OCI-LY1 (cell line): ENCODE measurements around the gene ZFYVE28.

Experiments
- H2AFZ ChIP-seq: fragments of 200-600 bp; sonication (generic), shearing (Covaris generic); 2 replicates; pipeline ENCODE4 v1.6.0; 2014; ENCODE audit warnings: antibody characterized with exemption, mild to moderate bottlenecking, low read length
- H3F3A ChIP-seq: fragments of 200-600 bp; sonication (generic), shearing (Covaris generic); 2 replicates; pipeline ENCODE4 v1.6.0; 2014; ENCODE audit warnings: mild to moderate bottlenecking, antibody characterized with exemption, low read length, moderate library complexity; ENCODE audit not compliant: insufficient read depth
- H3K27ac ChIP-seq: fragments of 200-600 bp; sonication (generic); 2 replicates; pipeline ENCODE4 v1.5.1; 2014; ENCODE audit warnings: low read length, mixed run types, mild to moderate bottlenecking, low read depth; ENCODE audit not compliant: poor library complexity, severe bottlenecking
- H3K27me3 ChIP-seq: fragments of 200-600 bp; sonication (generic); 2 replicates; pipeline ENCODE4 v1.6.0; 2014; ENCODE audit warnings: antibody characterized with exemption, mild to moderate bottlenecking, low read length, moderate library complexity; ENCODE audit not compliant: insufficient read depth
- H3K36me3 ChIP-seq: fragments of 200-600 bp; sonication (generic); 2 replicates; pipeline ENCODE4 v1.6.1; 2014; ENCODE audit warnings: mild to moderate bottlenecking, antibody characterized with exemption, low read length, moderate library complexity, mixed read lengths; ENCODE audit not compliant: insufficient read depth
- H3K4me1 ChIP-seq: fragments of 200-600 bp; sonication (generic); 2 replicates; pipeline ENCODE4 v1.5.1; 2014; ENCODE audit warnings: mild to moderate bottlenecking, low read length, moderate library complexity; ENCODE audit not compliant: insufficient read depth, severe bottlenecking
- H3K4me2 ChIP-seq: fragments of 200-600 bp; sonication (generic), shearing (Covaris generic); 2 replicates; pipeline ENCODE4 v1.6.1; 2014; ENCODE audit warnings: low read length
- H3K4me3 ChIP-seq: fragments of 200-600 bp; sonication (generic); 2 replicates; pipeline ENCODE4 v1.5.1; 2014; ENCODE audit warnings: low read length, low read depth, mild to moderate bottlenecking, mixed read lengths; ENCODE audit not compliant: poor library complexity, severe bottlenecking
- H3K79me2 ChIP-seq: fragments of 200-600 bp; shearing (Covaris generic); 2 replicates; pipeline ENCODE4 v1.6.1; 2016; ENCODE audit warnings: mixed run types, low read length, mixed read lengths; ENCODE audit not compliant: insufficient read depth
- H3K9ac ChIP-seq: fragments of 200-600 bp; sonication (generic), shearing (Covaris generic); 2 replicates; pipeline ENCODE4 v1.6.1; 2014; ENCODE audit warnings: mild to moderate bottlenecking, low read length, mixed read lengths
- H3K9me2 ChIP-seq: fragments of 200-600 bp; sonication (generic), shearing (Covaris generic); 2 replicates; pipeline ENCODE4 v1.6.1; 2014; ENCODE audit warnings: low read depth, mild to moderate bottlenecking, low read length, mixed read lengths
- H3K9me3 ChIP-seq: fragments of 200-600 bp; shearing (Covaris generic); 2 replicates; pipeline ENCODE4 v1.6.1; 2014; ENCODE audit warnings: low read length, mixed read lengths
- H4K20me1 ChIP-seq: fragments of 200-600 bp; sonication (generic), shearing (Covaris generic); 2 replicates; pipeline ENCODE4 v1.6.0; 2016; ENCODE audit warnings: mild to moderate bottlenecking, low read length; ENCODE audit not compliant: insufficient read depth
- EZH2 ChIP-seq: fragments of 200-600 bp; sonication (generic), shearing (Covaris generic); IDR thresholded peaks from 2 replicates; pipeline ENCODE4 v1.8.0; 2017; ENCODE audit warnings: borderline replicate concordance, mixed run types, mild to moderate bottlenecking, antibody characterized with exemption, low read length, moderate library complexity, mixed read lengths
- TF ChIP-seq, protein P1 (sequence below): fragments of 200-600 bp; sonication (generic), shearing (Covaris generic); IDR thresholded peaks from 2 replicates; pipeline ENCODE4 v1.5.1; 2017; ENCODE audit warnings: mild to moderate bottlenecking, antibody characterized with exemption, low read length, moderate library complexity, mixed read lengths

Gene ZFYVE28

DNA sequence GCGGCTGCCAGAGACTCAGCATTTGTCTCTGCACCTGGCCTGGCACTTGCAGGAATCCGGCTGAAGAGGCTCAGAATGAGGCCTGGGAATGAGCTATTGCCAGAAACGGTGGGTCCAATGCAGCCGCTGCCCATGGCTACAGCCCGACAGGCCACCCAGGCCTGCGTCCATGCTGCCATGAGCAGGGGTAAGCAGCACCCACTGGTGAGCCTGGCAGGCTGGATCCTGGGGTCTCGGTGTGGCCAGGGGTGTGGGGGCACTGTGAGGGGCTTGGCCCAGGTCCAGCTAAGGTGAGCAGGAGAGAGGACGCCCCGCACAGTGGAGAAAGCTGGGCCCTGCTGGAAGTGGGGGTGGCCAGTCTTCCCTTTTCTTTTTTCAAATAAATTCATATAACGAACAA, 96.2 kb downstream of the ZFYVE28 start:
- no peaks in the 10 kb centered on the region for H4K20me1 ChIP-seq
- TF ChIP-seq, protein P1, sequence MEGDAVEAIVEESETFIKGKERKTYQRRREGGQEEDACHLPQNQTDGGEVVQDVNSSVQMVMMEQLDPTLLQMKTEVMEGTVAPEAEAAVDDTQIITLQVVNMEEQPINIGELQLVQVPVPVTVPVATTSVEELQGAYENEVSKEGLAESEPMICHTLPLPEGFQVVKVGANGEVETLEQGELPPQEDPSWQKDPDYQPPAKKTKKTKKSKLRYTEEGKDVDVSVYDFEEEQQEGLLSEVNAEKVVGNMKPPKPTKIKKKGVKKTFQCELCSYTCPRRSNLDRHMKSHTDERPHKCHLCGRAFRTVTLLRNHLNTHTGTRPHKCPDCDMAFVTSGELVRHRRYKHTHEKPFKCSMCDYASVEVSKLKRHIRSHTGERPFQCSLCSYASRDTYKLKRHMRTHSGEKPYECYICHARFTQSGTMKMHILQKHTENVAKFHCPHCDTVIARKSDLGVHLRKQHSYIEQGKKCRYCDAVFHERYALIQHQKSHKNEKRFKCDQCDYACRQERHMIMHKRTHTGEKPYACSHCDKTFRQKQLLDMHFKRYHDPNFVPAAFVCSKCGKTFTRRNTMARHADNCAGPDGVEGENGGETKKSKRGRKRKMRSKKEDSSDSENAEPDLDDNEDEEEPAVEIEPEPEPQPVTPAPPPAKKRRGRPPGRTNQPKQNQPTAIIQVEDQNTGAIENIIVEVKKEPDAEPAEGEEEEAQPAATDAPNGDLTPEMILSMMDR, result no peak
- no peak for TF ChIP-seq EZH2
- H3K9me2 ChIP-seq, result no peaks in the 10 kb centered on the region
- H3K79me2 ChIP-seq, result no peaks in the 10 kb centered on the region
- no peaks in the 10 kb centered on the region; the same call in 1 of the 2 replicates for H3K36me3 ChIP-seq
- H3K9me3 ChIP-seq, result no peaks in the 10 kb centered on the region
- no peak overlapping the region for H3K27ac ChIP-seq
- no peak overlapping the region for H3K4me3 ChIP-seq
- no peaks in the 10 kb centered on the region for H3K4me1 ChIP-seq
- no peak overlapping the region for H3K9ac ChIP-seq
- H3F3A ChIP-seq, result no peaks in the 10 kb centered on the region
- H3K4me2 ChIP-seq, result no peak overlapping the region
- no peak overlapping the region for H2AFZ ChIP-seq
- H3K27me3 ChIP-seq, result no peaks in the 10 kb centered on the region

DNA sequence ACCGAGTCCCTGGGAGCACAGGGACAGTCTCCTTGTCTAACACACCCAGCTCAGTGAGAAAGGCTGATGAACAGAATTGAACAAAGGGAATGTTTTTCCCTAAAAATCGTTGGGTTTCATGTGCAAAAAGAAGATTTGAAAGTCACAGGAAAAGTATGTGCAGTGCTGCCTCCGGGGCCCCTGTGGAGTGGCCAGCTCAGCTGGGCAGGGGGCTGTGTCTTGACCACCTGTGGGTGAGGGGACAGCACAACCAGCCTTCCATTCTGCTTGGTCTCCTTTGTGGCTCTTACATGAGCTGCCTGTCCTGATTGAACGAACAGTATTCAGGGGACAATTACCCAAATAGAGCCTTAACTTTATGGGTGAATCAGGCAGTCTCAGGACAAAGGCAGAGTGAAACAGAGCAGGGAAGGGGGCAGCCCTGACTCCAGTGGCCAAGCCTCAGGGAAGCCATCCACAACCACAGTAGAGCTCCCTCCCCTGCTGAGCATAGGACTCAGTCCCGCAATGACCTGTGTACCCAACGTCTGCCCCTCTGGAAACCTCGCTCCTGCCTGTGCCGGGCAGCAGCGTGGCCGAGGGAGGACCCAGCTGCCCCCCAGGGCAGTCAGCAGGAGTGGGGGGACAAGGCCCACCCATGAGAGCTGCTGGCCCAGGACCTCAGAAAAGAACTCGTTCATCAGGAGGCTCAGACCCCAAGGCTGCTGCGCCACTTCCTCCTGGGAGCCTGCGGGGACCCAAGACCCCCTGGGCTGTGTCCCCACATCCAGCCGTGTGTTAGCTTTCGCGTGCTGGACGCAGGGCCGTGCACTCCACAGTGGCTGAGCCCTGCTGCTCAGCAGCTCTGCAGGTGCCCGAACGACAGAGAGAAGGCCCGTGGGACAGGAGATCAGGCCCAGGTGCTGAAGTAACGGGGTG, 96.9 kb downstream of the ZFYVE28 start:
- Histone ChIP-seq H3K36me3 (no peaks in the 10 kb centered on the region; the same call in 1 of the 2 replicates), H3K4me1 (no peaks in the 10 kb centered on the region), H3K9ac (no peak overlapping the region), H3K9me2 (no peaks in the 10 kb centered on the region), H3K79me2 (no peaks in the 10 kb centered on the region), H4K20me1 (no peaks in the 10 kb centered on the region), H3F3A (no peaks in the 10 kb centered on the region), H3K27me3 (no peaks in the 10 kb centered on the region), H3K4me2 (no peak overlapping the region), H3K4me3 (no peak overlapping the region), H3K27ac (no peak overlapping the region), H2AFZ (no peak overlapping the region), H3K9me3 (no peaks in the 10 kb centered on the region)
- TF ChIP-seq EZH2, result no peak
- TF ChIP-seq, protein P1, result no peak

DNA sequence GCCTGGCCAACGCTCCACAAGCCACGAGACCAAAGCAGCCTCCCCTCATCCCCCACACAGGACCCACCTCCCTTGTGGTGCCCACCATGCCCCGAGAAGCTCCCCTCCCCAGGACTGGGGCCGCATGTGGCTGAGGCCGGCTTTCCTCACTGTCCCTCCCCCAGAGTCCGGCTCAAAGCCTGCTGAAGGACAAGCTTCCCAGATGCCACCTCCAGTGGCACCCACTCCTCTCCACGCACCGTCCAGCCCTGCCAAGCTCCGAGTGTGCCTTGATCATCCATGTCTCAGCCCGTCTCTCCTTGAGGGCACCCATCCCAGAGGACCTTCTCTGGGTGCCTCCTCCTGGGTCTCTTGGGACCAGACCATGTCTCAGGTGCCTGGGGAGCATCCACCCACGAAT, 97.7 kb downstream of the ZFYVE28 start:
- Histone ChIP-seq H2AFZ (no peak overlapping the region), H3F3A (no peaks in the 10 kb centered on the region), H3K9me3 (no peaks in the 10 kb centered on the region), H3K4me3 (no peak overlapping the region), H3K9ac (no peak overlapping the region), H3K36me3 (no peaks in the 10 kb centered on the region), H3K4me2 (no peak overlapping the region), H3K9me2 (no peaks in the 10 kb centered on the region), H3K79me2 (no peaks in the 10 kb centered on the region), H4K20me1 (no peaks in the 10 kb centered on the region), H3K27me3 (no peaks in the 10 kb centered on the region), H3K4me1 (no peaks in the 10 kb centered on the region), H3K27ac (no peak overlapping the region)
- no peak for TF ChIP-seq EZH2
- TF ChIP-seq, protein P1, result no peak
